ENCODE results near the gene MFAP4.

DNA sequence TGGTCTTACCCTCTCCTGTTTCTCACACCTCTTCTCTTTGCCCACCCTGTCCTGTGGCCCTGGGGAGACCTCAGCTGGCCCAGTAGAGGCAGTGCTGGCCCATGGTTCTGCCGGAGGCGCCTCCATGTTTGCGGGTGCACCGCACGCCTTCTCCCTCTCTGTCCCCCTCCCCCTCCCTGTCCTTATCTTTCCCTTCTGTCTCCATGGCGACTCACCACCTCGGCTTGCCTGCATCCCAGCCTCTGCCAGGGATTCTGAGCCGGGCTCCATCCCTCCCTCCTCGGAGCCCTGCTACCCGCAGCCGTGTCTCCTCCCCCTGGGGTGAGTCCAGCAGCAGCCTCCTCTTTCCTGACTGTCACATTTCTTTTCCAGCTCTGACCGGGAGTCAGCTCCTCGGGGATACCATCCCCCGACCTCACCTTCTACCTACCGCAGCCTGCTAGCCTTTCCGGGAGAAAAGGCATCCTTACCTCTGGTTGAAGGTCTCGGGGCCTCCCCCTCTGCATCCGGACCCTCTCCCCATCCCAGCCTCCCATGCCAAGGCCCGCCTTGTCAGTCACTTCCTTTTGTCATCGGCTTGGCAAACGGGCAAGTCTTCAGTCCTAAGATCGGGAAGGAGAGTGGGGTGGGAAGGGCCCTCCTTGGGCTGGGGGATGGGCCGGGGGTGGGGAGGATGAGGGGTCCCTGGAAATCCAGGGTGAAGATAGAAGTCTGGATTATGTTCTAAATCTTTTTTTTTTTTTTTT is 24.1 kb upstream of the MFAP4 start, which contains the start of gene RNF112:
- TF ChIP-seq CTCF (IDR thresholded peaks at IDR 0.05) (no peak), POLR2A (IDR thresholded peaks at IDR 0.05) (no peak)

Measured in lower leg skin (tissue), 3 donors.